Measurements from ENCODE around the gene SH2D4B. TPM values are rescaled to one million over a fixed set of nuclear protein-coding genes. Genes with fewer than 3 reads are reported as not detected.

SH2D4B gene
- total RNA-seq, 2 experiments from 2014 or later = 0.05 to 0.10 TPM

DNA sequence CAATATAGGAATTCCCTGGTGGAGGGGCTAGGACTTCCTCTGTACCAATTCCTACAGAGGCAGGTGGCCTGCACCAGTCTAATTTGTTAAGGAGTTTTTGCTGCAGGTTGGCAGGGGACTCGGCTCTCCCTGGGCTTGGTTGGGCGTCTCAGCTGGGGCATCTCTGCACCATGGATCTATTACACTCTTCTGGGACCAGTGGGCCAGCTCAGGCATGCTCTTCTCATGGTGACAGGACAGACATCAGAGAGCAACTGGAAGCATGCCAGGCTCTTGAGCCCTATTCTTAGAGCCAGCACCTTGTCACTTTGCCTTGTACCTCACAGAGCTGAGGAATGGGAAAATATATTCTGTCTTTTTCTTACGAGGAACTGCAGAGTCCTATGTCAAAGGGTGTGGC is 74.6 kb downstream of the SH2D4B start:
- Mint-ChIP-seq H3K4me1 (ENCODE audit: low read depth) (no peaks in the 10 kb centered on the region), H3K27ac (no peak overlapping the region), H3K9me3 (no peaks in the 10 kb centered on the region), H3K4me3 (no peak overlapping the region), H3K27me3 (ENCODE audit: low read depth) (no peaks in the 10 kb centered on the region), H3K36me3 (ENCODE audit: low read depth) (no peaks in the 10 kb centered on the region)
- CTCF ChIA-PET = no interaction called here
- intact Hi-C loops (cut with micrococcal nuclease) = no loop called here
- DNase-seq = no peak

DNA sequence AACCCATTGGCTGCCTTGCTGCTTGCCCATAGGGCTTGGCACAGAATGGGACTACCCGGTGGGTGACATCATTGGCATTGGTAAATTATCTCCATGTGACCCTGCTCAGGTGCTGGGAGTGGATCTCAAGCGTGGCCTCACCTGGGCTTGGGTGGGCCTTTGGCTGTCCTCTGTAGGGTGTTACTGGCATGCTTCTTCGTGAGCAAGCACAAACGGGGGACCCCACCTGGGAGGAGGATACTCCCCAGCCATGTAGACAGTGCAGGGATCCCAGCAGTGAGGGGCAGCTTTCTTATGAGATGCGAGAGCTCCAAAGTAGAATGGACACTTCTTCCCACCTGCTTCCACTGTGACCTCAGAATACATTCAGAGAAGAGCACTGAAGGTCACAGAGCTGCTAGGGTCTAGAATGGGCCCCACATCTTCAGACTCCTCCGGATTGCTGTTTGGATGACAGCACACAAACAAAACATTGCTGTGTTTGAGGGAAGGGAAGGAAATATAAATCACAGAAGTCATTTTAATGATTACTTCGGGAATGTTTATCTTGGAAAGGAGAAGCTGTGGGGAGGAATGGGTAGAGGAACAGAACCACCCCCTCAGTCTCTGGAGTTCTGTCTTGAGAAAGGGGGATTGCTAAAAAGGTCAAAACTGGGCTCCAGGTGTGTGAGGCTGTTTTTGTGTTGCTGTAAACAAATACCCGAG is 75.9 kb downstream of the SH2D4B start:
- no peaks in the 10 kb centered on the region for H3K36me3 Mint-ChIP-seq (ENCODE audit: low read depth)
- H3K27ac Mint-ChIP-seq = no peak overlapping the region
- CTCF ChIA-PET = interaction anchor here (0.8 kb wide), 1 partner anchor 1308 kb away, joined by 3 read pairs; no protein-coding TSS in a partner anchor
- no peak overlapping the region for H3K4me3 Mint-ChIP-seq
- no peaks in the 10 kb centered on the region for H3K9me3 Mint-ChIP-seq
- H3K4me1 Mint-ChIP-seq (ENCODE audit: low read depth) = no peaks in the 10 kb centered on the region
- no peak for DNase-seq
- intact Hi-C loops (cut with micrococcal nuclease) = no loop called here
- H3K27me3 Mint-ChIP-seq (ENCODE audit: low read depth) = no peaks in the 10 kb centered on the region

DNA sequence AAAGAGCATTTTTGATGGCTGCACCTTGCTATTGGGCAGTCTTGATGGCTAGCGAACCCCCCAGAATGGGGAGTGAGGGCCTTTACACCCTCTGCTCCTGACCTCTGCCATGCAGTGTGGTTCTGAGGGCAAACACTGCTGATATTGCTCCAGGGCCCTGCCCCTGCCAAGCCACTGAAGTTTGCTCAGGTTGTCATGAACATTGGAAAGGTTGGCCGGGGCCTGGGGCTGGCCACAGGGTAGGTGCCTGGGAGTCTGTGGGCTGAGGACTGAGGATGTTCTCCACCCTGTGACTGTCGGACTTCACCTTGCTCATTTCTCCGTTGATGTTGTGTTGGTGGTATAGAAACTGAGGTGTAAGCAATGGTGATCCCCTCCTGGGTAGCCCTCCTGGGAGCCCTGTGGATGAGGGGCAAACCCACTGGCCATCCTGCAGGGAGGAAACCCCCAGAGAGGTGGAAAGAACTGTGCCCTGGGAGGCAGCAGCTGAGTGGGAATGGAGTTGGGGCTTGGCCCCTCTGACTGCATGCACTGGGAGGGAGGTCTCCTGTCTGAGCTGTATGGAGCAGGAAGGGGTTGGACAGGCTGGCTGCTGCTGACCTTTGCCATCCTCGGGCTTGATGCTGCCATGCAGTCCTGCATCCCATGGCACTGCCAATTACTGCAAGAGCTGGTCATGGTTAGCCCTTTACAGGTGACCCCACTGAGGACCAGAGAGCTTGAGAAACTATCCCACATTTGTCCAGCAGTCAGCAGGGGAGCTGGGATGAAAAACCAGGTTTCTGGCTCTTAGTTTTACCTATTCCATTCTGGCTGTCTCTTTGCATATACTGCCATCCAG is 77.1 kb downstream of the SH2D4B start:
- CTCF ChIA-PET = interaction anchor here (1.0 to 1.6 kb wide), 4 partner anchors 10 to 170 kb away, joined by 3 to 11 read pairs (median 4); no protein-coding TSS in a partner anchor
- no peak for DNase-seq
- H3K36me3 Mint-ChIP-seq (ENCODE audit: low read depth) = no peaks in the 10 kb centered on the region
- H3K27ac Mint-ChIP-seq = no peak overlapping the region
- intact Hi-C loops (cut with micrococcal nuclease) = no loop called here
- H3K9me3 Mint-ChIP-seq = no peaks in the 10 kb centered on the region
- H3K4me3 Mint-ChIP-seq = no peak overlapping the region
- H3K27me3 Mint-ChIP-seq (ENCODE audit: low read depth) = no peaks in the 10 kb centered on the region
- H3K4me1 Mint-ChIP-seq (ENCODE audit: low read depth) = no peaks in the 10 kb centered on the region

DNA sequence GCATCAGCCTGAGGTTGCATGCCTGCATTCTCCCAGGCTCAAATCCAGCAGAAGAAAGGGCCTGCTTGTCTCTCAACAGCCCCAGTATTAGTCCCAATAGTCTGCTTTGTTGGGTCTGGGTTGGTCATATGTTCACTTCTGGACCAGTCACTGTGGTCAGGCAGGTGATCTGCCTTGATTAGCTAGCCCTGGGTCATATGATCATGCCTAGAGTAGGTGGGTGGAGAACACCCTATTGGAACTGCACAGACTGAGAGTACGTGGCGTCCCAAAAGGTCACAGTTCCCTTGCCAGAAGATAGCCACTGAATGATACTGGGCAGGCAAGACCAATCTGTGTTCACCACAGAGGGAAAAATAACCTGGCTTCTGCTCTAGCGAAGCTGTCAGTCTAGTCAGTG is 80.1 kb downstream of the SH2D4B start:
- DNase-seq = no peak
- Mint-ChIP-seq H3K4me3 (no peak overlapping the region), H3K4me1 (ENCODE audit: low read depth) (no peaks in the 10 kb centered on the region), H3K27ac (no peak overlapping the region), H3K36me3 (ENCODE audit: low read depth) (no peaks in the 10 kb centered on the region), H3K27me3 (ENCODE audit: low read depth) (no peaks in the 10 kb centered on the region), H3K9me3 (no peaks in the 10 kb centered on the region)
- intact Hi-C loops (cut with micrococcal nuclease) = no loop called here
- CTCF ChIA-PET = interaction anchor here (0.5 to 1.7 kb wide), 3 partner anchors 17 to 112 kb away, joined by 3 to 11 read pairs (median 3); no protein-coding TSS in a partner anchor

DNA sequence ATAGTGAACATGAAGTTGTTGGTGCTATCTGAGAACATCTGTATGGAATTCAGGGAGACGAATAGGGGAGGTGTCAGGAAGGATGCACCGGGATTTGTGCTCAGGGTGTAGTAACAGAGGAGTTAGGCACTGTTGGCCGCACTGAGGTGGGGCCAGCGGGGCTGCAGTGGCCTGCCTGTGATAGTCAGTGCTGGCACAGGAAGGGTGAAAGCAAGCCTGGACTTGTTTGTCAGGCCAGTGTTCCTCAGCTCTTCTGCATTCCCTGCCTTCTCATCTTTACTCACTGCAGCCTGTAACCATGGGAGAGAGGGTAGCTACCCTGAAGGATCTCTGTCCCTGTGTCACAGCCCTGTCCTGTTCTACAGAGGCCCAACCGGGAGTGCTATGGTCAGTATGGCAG is 81.3 kb downstream of the SH2D4B start:
- no peak overlapping the region for H3K27ac Mint-ChIP-seq
- H3K27me3 Mint-ChIP-seq (ENCODE audit: low read depth) = no peaks in the 10 kb centered on the region
- DNase-seq = no peak
- H3K36me3 Mint-ChIP-seq (ENCODE audit: low read depth) = no peaks in the 10 kb centered on the region
- H3K9me3 Mint-ChIP-seq = no peaks in the 10 kb centered on the region
- intact Hi-C loops (cut with micrococcal nuclease) = no loop called here
- CTCF ChIA-PET = interaction anchor here (1.0 to 1.7 kb wide), 2 partner anchors 22 to 113 kb away, joined by 3 to 11 read pairs; no protein-coding TSS in a partner anchor
- H3K4me3 Mint-ChIP-seq = no peak overlapping the region
- H3K4me1 Mint-ChIP-seq (ENCODE audit: low read depth) = no peaks in the 10 kb centered on the region

DNA sequence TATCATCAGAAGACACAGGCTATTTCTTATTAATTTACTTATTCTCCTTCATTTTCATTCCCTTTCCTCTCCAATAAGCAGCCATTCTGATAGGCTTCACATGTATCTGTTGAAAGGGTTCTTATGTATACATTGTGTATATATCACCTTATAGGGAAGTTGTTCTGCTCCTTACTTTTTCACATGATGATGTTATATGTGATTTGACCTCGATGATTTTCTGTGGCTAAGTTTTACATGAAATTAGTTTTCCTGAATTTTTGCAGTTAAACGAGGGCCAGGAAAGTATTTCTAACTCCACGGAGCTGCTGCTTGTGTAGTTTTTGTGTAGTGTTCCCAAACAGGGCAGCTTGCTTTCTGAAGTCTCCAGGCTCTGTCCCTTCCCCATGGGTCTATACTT is 84.5 kb downstream of the SH2D4B start:
- Mint-ChIP-seq H3K36me3 (ENCODE audit: low read depth) (no peaks in the 10 kb centered on the region), H3K27me3 (ENCODE audit: low read depth) (no peaks in the 10 kb centered on the region), H3K4me1 (ENCODE audit: low read depth) (no peaks in the 10 kb centered on the region), H3K9me3 (no peaks in the 10 kb centered on the region), H3K4me3 (no peak overlapping the region), H3K27ac (no peak overlapping the region)
- CTCF ChIA-PET = interaction anchor here (1.3 kb wide), 1 partner anchor 41 kb away, joined by 4 read pairs; no protein-coding TSS in a partner anchor
- no peak for DNase-seq
- intact Hi-C loops (cut with micrococcal nuclease) = no loop called here

DNA sequence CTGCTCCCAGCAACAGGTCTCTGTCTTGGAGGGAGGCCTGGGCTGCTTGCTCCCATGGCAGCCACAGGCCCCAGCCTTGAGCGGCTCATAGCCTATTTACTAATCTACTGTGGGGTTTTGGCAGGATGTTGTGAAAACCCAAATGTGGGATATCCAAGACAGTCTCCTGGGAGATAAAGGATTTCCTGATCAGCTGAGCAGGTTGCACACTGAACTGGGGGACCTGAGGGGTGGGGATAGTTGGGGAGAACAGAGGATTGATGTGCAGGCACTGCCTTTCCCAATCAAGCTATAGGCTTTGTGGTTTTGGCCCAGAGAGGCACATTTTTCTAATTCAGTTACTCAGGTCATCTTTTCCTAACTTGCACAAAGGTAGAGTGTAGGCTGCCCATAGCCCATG is 92.6 kb downstream of the SH2D4B start:
- no peaks in the 10 kb centered on the region for H3K9me3 Mint-ChIP-seq
- peaks cover 2% of the 10 kb centered on the region for H3K27me3 Mint-ChIP-seq (ENCODE audit: low read depth)
- no peak overlapping the region for H3K4me3 Mint-ChIP-seq
- intact Hi-C loops (cut with micrococcal nuclease) = no loop called here
- no peak overlapping the region for H3K27ac Mint-ChIP-seq
- H3K4me1 Mint-ChIP-seq (ENCODE audit: low read depth) = no peaks in the 10 kb centered on the region
- CTCF ChIA-PET = no interaction called here
- H3K36me3 Mint-ChIP-seq (ENCODE audit: low read depth) = no peaks in the 10 kb centered on the region
- DNase-seq = no peak

DNA sequence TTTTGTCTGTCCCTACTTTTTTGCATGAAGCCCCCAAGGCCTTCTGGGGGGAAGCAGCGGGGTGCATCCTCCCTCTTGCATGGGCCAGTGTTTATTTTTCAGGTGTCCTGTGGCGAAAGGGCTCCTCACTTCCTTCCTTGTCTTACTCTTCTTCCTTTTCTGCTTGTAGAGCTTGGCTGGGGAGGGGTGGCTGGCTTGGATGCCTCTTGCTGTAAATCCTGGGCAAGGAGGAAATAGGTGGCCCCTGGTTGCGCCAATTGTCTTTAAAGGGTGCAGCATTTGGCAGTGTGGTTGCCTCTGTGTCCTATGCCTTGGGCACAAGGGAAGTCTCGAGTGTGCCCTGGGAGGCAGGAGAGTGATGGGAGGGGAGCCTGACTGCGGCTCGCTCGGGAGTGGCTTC is 95.0 kb downstream of the SH2D4B start:
- peaks cover 5% of the 10 kb centered on the region for H3K27me3 Mint-ChIP-seq (ENCODE audit: low read depth)
- no peak overlapping the region for H3K27ac Mint-ChIP-seq
- intact Hi-C loops (cut with micrococcal nuclease) = no loop called here
- CTCF ChIA-PET = no interaction called here
- DNase-seq = no peak
- H3K36me3 Mint-ChIP-seq (ENCODE audit: low read depth) = no peaks in the 10 kb centered on the region
- H3K4me3 Mint-ChIP-seq = no peak overlapping the region
- peaks cover 3% of the 10 kb centered on the region for H3K9me3 Mint-ChIP-seq
- H3K4me1 Mint-ChIP-seq (ENCODE audit: low read depth) = no peaks in the 10 kb centered on the region

DNA sequence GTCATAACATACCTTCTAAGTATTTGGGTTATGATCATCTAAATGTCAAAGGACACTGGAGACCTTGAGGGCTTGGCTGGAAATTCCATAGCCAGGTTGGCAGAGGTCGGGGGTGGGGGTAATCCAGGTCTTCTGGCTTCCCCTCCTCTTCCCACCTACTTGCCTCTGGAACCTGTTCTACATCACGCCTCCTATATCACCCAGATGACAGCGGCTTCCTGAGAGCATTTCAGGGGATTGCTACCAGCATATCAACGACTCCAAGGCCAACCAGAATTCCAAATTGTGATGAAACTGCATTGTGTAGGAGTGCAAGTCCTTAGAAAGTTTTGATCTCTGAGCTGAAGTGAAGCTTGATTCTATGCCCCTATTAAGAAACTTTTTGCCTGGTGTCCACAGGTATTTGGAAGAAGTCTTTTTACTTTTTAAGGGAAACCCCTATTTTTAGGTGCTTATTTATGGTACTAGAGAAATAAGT is 95.7 kb downstream of the SH2D4B start:
- H3K4me1 Mint-ChIP-seq (ENCODE audit: low read depth) = no peaks in the 10 kb centered on the region
- no peaks in the 10 kb centered on the region for H3K36me3 Mint-ChIP-seq (ENCODE audit: low read depth)
- DNase-seq = no peak
- H3K27me3 Mint-ChIP-seq (ENCODE audit: low read depth) = peaks cover 5% of the 10 kb centered on the region
- intact Hi-C loops (cut with micrococcal nuclease) = no loop called here
- CTCF ChIA-PET = no interaction called here
- peaks cover 3% of the 10 kb centered on the region for H3K9me3 Mint-ChIP-seq
- no peak overlapping the region for H3K4me3 Mint-ChIP-seq
- no peak overlapping the region for H3K27ac Mint-ChIP-seq

DNA sequence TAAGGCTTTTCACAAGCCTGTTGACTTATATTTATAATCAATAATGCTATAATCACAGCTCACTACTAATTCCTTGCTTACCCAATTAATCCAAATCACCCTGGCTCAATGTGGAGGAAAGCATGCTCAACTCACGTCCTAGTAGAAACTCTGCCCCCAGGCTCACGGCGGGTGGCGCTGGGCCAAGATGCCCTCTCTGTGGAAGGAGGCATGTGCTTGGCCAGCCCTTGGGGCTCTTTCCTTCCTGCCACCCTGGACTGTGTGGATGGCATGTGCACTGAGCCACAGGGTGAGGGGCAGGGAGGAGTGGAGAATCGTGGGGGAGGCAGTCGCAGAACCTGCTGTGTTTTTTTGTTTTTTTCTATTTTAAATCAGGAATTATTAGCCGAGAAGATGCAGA is 96.2 kb downstream of the SH2D4B start:
- H3K9me3 Mint-ChIP-seq = peaks cover 3% of the 10 kb centered on the region
- H3K27ac Mint-ChIP-seq = no peak overlapping the region
- no peaks in the 10 kb centered on the region for H3K4me1 Mint-ChIP-seq (ENCODE audit: low read depth)
- peaks cover 8% of the 10 kb centered on the region for H3K27me3 Mint-ChIP-seq (ENCODE audit: low read depth)
- DNase-seq = no peak
- CTCF ChIA-PET = no interaction called here
- H3K36me3 Mint-ChIP-seq (ENCODE audit: low read depth) = no peaks in the 10 kb centered on the region
- intact Hi-C loops (cut with micrococcal nuclease) = no loop called here
- H3K4me3 Mint-ChIP-seq = no peak overlapping the region

DNA sequence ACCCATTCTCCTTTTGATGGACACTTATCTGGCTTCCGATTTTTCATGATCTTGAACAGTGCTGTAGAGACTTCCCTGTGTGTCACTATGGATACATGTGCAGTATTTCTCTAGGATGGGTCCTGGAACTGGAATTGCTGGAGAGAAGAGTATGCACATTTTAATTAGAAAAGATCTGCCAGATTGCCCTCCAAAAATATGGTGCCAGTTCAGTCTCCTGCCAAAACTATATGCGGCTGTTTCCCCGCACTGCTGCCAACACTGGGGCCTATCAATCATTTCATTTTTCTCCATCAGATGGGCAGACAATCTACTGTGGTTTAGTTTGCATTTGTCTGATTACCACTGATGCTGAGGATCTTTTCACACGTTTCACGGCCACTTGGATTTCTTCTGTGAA is 105.0 kb downstream of the SH2D4B start:
- peaks cover 4% of the 10 kb centered on the region for H3K27me3 Mint-ChIP-seq (ENCODE audit: low read depth)
- no peak overlapping the region for H3K4me3 Mint-ChIP-seq
- no peaks in the 10 kb centered on the region for H3K4me1 Mint-ChIP-seq (ENCODE audit: low read depth)
- CTCF ChIA-PET = interaction anchor here (1.5 kb wide), 1 partner anchor 20 kb away, joined by 4 read pairs; no protein-coding TSS in a partner anchor
- no peak for DNase-seq
- intact Hi-C loops (cut with micrococcal nuclease) = no loop called here
- no peaks in the 10 kb centered on the region for H3K9me3 Mint-ChIP-seq
- no peaks in the 10 kb centered on the region for H3K36me3 Mint-ChIP-seq (ENCODE audit: low read depth)
- H3K27ac Mint-ChIP-seq = no peak overlapping the region

DNA sequence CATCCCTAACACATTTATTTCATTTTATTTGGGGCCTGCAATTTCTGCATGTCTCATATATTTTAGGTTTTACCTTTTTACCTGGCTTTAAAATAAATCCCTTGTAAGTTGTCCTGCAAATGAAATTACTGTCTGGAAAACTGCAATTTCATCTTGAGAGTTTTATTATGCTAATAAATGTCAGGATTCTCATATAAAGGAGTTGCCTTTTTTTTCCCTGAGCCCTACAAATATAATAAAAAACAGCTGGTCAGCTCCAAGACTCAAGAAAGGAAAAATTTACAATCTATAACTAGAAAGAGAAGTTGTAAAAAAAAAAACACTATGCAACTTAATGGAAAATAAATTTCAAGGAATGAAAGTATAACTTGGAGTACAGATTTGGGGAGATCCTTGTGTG is 108.7 kb downstream of the SH2D4B start:
- Mint-ChIP-seq H3K36me3 (ENCODE audit: low read depth) (no peaks in the 10 kb centered on the region), H3K9me3 (no peaks in the 10 kb centered on the region), H3K4me1 (ENCODE audit: low read depth) (no peaks in the 10 kb centered on the region), H3K27ac (no peak overlapping the region), H3K27me3 (ENCODE audit: low read depth) (no peaks in the 10 kb centered on the region), H3K4me3 (no peak overlapping the region)
- DNase-seq = no peak
- intact Hi-C loops (cut with micrococcal nuclease) = no loop called here
- CTCF ChIA-PET = no interaction called here
